IPS-15b (cell line): ENCODE data around the gene DGCR2.
"Not testable (repeated sequence)": the region's sequence is repeated elsewhere in the genome, so short reads cannot be mapped to it uniquely, and the experiment has no call there.

ENCODE experiments used
- H3K27me3 ChIP-seq: one replicate; pipeline ENCODE4 v1.6.1; 2013; ENCODE audit warnings: low read length; ENCODE audit not compliant: control insufficient read depth, insufficient read depth
- H3K36me3 ChIP-seq: one replicate; pipeline ENCODE4 v1.6.1; 2013; ENCODE audit warnings: low read length; ENCODE audit not compliant: control insufficient read depth, insufficient read depth
- H3K4me1 ChIP-seq: one replicate; pipeline ENCODE4 v1.6.1; 2013; ENCODE audit warnings: mild to moderate bottlenecking, low read length; ENCODE audit not compliant: control insufficient read depth, insufficient read depth
- H3K4me3 ChIP-seq: one replicate; pipeline ENCODE4 v1.5.1; 2013; ENCODE audit warnings: low read depth, low read length
- H3K9ac ChIP-seq: one replicate; pipeline ENCODE4 v1.6.1; 2013; ENCODE audit warnings: low read depth, mild to moderate bottlenecking, low read length
- H3K9me3 ChIP-seq: one replicate; pipeline ENCODE4 v1.6.1; 2013; ENCODE audit warnings: mild to moderate bottlenecking, low read length; ENCODE audit not compliant: control insufficient read depth, insufficient read depth

The DGCR2 gene

GRCh38 chr22:19082793-19083192, 39.4 kb downstream of the DGCR2 start:
- Histone ChIP-seq H3K27me3 (no peaks in the 10 kb centered on the region), H3K9ac (no peak overlapping the region), H3K4me1 (peaks cover 6% of the 10 kb centered on the region), H3K4me3 (no peak overlapping the region), H3K36me3 (peaks cover 3% of the 10 kb centered on the region), H3K9me3 (no peaks in the 10 kb centered on the region)

- H3K36me3 ChIP-seq = peaks cover 3% of the 10 kb centered on the region
- no peak overlapping the region for H3K4me3 ChIP-seq
- no peaks in the 10 kb centered on the region for H3K9me3 ChIP-seq
- H3K27me3 ChIP-seq = no peaks in the 10 kb centered on the region
- peaks cover 6% of the 10 kb centered on the region for H3K4me1 ChIP-seq
- H3K9ac ChIP-seq = no peak overlapping the region
Measured at GRCh38 chr22:19082101-19082500, 40.1 kb downstream of the DGCR2 start.

- no peak overlapping the region for H3K9ac ChIP-seq
- H3K9me3 ChIP-seq = no peaks in the 10 kb centered on the region
- H3K36me3 ChIP-seq = peaks cover 3% of the 10 kb centered on the region
- H3K27me3 ChIP-seq = no peaks in the 10 kb centered on the region
- H3K4me1 ChIP-seq = peaks cover 6% of the 10 kb centered on the region
- no peak overlapping the region for H3K4me3 ChIP-seq
Measured at GRCh38 chr22:19081351-19081750, 40.9 kb downstream of the DGCR2 start.

- H3K4me3 ChIP-seq = no peak overlapping the region
- H3K9ac ChIP-seq = no peak overlapping the region
- peaks cover 3% of the 10 kb centered on the region for H3K36me3 ChIP-seq
- H3K27me3 ChIP-seq = no peaks in the 10 kb centered on the region
- no peaks in the 10 kb centered on the region for H3K9me3 ChIP-seq
- H3K4me1 ChIP-seq = peaks cover 6% of the 10 kb centered on the region
Measured at GRCh38 chr22:19080853-19081252, 41.4 kb downstream of the DGCR2 start.

GRCh38 chr22:19079691-19080090, 42.5 kb downstream of the DGCR2 start:
- Histone ChIP-seq H3K27me3 (no peaks in the 10 kb centered on the region), H3K9me3 (no peaks in the 10 kb centered on the region), H3K36me3 (peaks cover 3% of the 10 kb centered on the region), H3K9ac (no peak overlapping the region), H3K4me3 (no peak overlapping the region), H3K4me1 (no peaks in the 10 kb centered on the region)

GRCh38 chr22:19075404-19075803, 46.8 kb downstream of the DGCR2 start:
- Histone ChIP-seq H3K9ac (no peak overlapping the region), H3K9me3 (no peaks in the 10 kb centered on the region)

GRCh38 chr22:19072853-19073252, 49.4 kb downstream of the DGCR2 start:
- H3K9ac ChIP-seq, H3K4me1 ChIP-seq, H3K4me3 ChIP-seq, H3K27me3 ChIP-seq, H3K9me3 ChIP-seq, H3K36me3 ChIP-seq: not testable (repeated sequence)

More at GRCh38 chr22:19075404-19075803, 46.8 kb downstream of the DGCR2 start:
- Histone ChIP-seq H3K27me3 (no peaks in the 10 kb centered on the region), H3K36me3 (peaks cover 3% of the 10 kb centered on the region), H3K4me1 (no peaks in the 10 kb centered on the region), H3K4me3 (no peak overlapping the region)

- Histone ChIP-seq H3K9ac (no peak overlapping the region), H3K36me3 (peaks cover 11% of the 10 kb centered on the region), H3K4me1 (no peaks in the 10 kb centered on the region), H3K9me3 (no peaks in the 10 kb centered on the region), H3K4me3 (no peak overlapping the region), H3K27me3 (no peaks in the 10 kb centered on the region)
Measured at GRCh38 chr22:19070397-19071169, 51.6 kb downstream of the DGCR2 start.

- Histone ChIP-seq H3K9me3 (no peaks in the 10 kb centered on the region), H3K27me3 (no peaks in the 10 kb centered on the region), H3K36me3 (peaks cover 20% of the 10 kb centered on the region), H3K4me3 (no peak overlapping the region), H3K4me1 (no peaks in the 10 kb centered on the region), H3K9ac (no peak overlapping the region)
Measured at GRCh38 chr22:19069451-19069850, 52.8 kb downstream of the DGCR2 start.

GRCh38 chr22:19068784-19069271, 53.4 kb downstream of the DGCR2 start:
- no peaks in the 10 kb centered on the region for H3K9me3 ChIP-seq
- no peaks in the 10 kb centered on the region for H3K4me1 ChIP-seq
- no peaks in the 10 kb centered on the region for H3K27me3 ChIP-seq
- no peak overlapping the region for H3K9ac ChIP-seq
- peaks cover 26% of the 10 kb centered on the region for H3K36me3 ChIP-seq
- H3K4me3 ChIP-seq = no peak overlapping the region

GRCh38 chr22:19067696-19068348, 54.4 kb downstream of the DGCR2 start:
- H3K9ac ChIP-seq = no peak overlapping the region
- H3K4me1 ChIP-seq = no peaks in the 10 kb centered on the region
- H3K27me3 ChIP-seq = no peaks in the 10 kb centered on the region
- peaks cover 31% of the 10 kb centered on the region for H3K36me3 ChIP-seq
- no peak overlapping the region for H3K4me3 ChIP-seq
- no peaks in the 10 kb centered on the region for H3K9me3 ChIP-seq
